Urinary bladder (tissue), 4 donors: Measurements from ENCODE around the gene PITPNM3. TPM values are rescaled to one million over a fixed set of nuclear protein-coding genes. Genes with fewer than 3 reads are reported as not detected.

Experiments used
- DNase-seq: peaks from one replicate; pipeline ENCODE4 v3.0.0-alpha.2; 2015; ENCODE audit errors: extremely low spot score
- H3K27ac ChIP-seq: one replicate; pipeline ENCODE4 v1.5.1; 2013; ENCODE audit warnings: low read depth, mild to moderate bottlenecking, moderate library complexity
- H3K36me3 ChIP-seq: one replicate; pipeline ENCODE4 v1.6.1; 2013; ENCODE audit warnings: mild to moderate bottlenecking, moderate library complexity; ENCODE audit not compliant: insufficient read depth
- H3K4me1 ChIP-seq: one replicate; pipeline ENCODE4 v1.6.1; 2013; ENCODE audit warnings: mild to moderate bottlenecking, moderate library complexity; ENCODE audit not compliant: insufficient read depth
- H3K4me3 ChIP-seq: one replicate; pipeline ENCODE4 v1.5.1; 2013; ENCODE audit warnings: low read depth, low read length
- WGBS: extraction: QIAGEN DNeasy Blood & Tissue Kit; methylation state at CpG from one replicate; pipeline ENCODE4 v1.1.7; 2013; 5-methylcytosine and 5-hydroxymethylcytosine counted together
- polyA plus RNA-seq: library from polyadenylated mRNA; stranded (reverse); fragments of 200-250 nt; gene quantifications from one replicate; pipeline ENCODE4 v1.2.3, GENCODE V29; 2013
- total RNA-seq: library from RNA; depleted of rRNA; stranded (reverse); fragments of >200 nt; gene quantifications from one replicate; pipeline ENCODE4 v1.2.3, GENCODE V29; 2014
- donor health status: healthy with polysubstance abuse.
- donor health status: healthy.

Gene PITPNM3
- total and polyA plus RNA-seq, 2 donors: 2.3 to 10.1 TPM

DNA sequence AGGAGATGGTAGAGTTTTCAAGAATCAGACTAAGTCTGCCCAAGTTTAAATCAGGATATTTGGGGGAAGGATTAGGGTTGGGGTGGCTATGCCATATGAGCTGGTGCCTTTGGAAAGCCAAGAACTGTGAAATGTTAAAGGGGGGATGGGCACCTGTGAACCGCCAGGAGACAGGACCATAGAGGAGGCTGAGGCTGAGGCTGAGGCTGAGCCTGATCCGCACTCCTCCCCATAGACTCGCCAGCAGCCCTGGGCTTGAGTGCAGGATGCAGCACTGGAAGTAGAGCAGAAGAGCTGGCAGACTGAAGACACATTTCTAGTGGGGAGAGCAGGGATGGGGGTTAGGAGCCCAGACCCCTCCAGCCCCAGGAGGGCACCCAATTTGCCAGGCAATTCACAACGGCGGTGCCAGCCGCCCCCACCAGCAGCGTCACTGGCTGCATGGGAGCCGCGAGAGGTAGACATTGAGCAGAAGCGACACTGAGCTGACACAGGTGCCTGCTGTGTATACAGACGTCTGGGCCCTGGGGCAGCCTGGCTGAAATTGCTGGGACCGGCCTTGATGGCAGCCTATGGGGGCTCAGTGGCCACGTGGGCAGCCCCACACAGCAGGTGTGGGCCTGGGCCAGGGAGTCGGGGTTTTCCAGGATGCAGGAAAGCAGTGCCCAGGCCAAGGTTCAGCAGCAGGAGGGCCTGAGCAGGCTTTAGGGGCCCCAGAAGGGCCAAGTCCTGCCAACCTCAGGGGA lies 102.9 kb downstream of the PITPNM3 start:
- Histone ChIP-seq H3K36me3 (no peaks in the 10 kb centered on the region), H3K4me1 (no peaks in the 10 kb centered on the region), H3K4me3 (no peak overlapping the region), H3K27ac (no peak overlapping the region)
- 69% methylated on average over 14 of the region's 14 CpGs for WGBS
- DNase-seq: no peak

DNA sequence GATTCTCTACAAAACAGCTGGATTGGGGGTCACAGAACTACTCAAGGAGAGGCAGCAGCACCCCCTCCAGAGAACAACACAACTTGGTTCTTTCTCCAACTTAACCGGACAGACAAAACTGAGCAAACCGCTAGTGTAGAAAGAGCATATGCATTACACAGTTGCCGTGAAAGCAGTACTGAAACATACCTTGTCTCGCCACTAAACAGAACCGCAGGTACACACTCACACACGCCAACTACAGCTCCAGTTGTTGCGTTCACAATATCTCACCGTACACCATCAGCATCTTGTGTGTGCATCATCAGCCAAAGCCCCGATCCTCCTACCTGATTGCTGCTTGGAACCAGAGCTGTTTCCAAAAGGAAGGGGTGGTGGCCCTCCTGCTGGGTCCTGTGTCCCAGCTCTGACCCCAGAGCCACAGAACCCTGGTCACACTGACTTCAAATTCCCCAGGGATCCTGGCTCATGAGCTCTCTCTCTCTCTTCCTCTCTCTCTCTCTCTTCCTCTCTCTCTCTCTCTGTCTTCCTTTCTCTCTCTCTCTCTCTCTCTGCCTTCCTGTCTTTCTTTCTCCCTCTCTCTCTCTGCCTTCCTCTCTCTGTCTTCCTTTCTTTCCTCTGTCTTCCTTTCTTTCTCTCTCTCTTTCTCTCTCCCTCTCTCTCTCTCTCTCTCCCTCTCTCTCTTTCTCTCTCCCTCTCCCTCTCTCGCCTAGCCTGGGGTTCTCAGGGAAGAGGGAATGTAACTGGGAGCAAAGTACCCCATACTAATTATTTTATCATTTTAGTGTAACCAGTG lies 103.7 kb downstream of the PITPNM3 start:
- Histone ChIP-seq H3K27ac (no peak overlapping the region), H3K4me3 (no peak overlapping the region), H3K4me1 (no peaks in the 10 kb centered on the region), H3K36me3 (no peaks in the 10 kb centered on the region)
- WGBS: 86% methylated on average over 10 of the region's 10 CpGs
- DNase-seq: no peak

DNA sequence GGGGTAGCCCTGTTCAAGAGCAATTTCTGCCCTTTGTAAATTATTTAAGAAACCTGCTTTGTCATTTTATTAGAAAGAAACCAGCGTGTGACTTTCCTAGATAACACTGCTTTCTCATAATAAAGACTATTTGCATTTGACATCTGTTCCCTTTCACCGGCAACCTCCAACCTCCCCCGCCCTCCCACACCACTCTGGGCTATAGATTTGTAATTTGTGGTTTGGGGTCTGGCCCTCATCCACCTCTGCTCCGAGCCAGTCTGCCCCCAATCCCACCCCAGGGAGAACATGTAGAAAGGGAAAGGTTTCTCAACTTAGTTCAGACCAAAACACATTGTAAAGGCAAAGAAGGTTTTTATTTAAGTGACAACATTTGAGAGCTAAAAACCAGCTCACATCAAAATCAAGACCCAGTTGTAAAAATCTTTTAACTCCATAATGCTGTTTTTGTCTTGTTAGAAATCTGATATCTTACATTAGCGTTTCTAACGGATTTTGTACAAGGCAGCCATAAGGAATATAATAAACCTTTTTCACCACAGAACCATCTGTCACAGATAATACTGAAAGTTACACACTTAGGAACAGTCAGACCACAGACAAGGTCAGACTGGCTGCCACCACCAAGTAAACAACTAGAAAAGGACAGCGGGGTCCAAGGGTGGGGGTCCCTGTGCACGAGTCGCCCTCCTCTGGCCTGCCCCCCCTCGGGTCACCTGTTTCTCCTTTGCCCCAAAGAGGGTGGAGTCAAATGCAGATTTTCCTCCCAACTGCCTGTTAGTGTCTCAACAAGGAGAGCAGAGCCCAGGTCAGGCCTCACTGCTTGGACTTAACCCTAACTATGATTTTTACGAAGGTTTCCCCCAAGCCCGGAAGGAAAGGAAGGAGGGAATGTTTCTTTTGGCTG lies 105.2 kb downstream of the PITPNM3 start:
- Histone ChIP-seq H3K4me1 (no peaks in the 10 kb centered on the region), H3K4me3 (no peak overlapping the region), H3K27ac (no peak overlapping the region), H3K36me3 (no peaks in the 10 kb centered on the region)
- 46% methylated on average over 12 of the region's 12 CpGs for WGBS
- DNase-seq: no peak

- Histone ChIP-seq H3K27ac (no peak overlapping the region), H3K4me3 (no peak overlapping the region), H3K36me3 (no peaks in the 10 kb centered on the region), H3K4me1 (no peaks in the 10 kb centered on the region)
- no peak for DNase-seq
- WGBS: 98% methylated on average over 6 of the region's 6 CpGs
Measured at GRCh38 chr17:6449307-6449706, 107.0 kb downstream of the PITPNM3 start.

DNA sequence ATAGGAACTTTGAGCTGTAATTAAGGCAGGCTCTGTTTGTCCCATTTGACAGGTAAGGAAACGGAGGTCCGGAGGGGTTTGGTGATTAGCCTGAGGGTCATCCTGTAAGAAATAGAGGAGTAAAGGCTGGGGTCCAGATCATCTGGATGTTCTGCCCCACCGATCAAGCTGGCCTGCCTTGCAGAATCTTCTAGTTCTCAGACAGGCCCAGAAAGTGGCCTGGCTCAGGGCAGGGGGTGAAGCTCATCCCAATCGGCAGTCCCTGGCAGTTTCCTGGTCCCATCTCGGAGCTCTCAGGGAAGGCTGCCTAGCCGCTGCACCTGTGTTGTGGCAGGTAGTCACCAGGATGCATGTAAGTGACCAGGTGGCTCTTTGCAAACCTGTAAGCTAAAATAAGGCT lies 107.9 kb downstream of the PITPNM3 start:
- H3K4me3 ChIP-seq: no peak overlapping the region
- DNase-seq: no peak

GRCh38 chr17:6446516-6447100 lies 109.7 kb downstream of the PITPNM3 start:
- DNase-seq: no peak
- WGBS: 89% methylated on average over 9 of the region's 9 CpGs
- Histone ChIP-seq H3K4me3 (no peak overlapping the region), H3K4me1 (no peaks in the 10 kb centered on the region), H3K36me3 (no peaks in the 10 kb centered on the region), H3K27ac (no peak overlapping the region)

More for the DNA sequence above, 107.9 kb downstream of the PITPNM3 start:
- Histone ChIP-seq H3K36me3 (no peaks in the 10 kb centered on the region), H3K4me1 (no peaks in the 10 kb centered on the region), H3K27ac (no peak overlapping the region)
- 95% methylated on average over 6 of the region's 6 CpGs for WGBS

DNA sequence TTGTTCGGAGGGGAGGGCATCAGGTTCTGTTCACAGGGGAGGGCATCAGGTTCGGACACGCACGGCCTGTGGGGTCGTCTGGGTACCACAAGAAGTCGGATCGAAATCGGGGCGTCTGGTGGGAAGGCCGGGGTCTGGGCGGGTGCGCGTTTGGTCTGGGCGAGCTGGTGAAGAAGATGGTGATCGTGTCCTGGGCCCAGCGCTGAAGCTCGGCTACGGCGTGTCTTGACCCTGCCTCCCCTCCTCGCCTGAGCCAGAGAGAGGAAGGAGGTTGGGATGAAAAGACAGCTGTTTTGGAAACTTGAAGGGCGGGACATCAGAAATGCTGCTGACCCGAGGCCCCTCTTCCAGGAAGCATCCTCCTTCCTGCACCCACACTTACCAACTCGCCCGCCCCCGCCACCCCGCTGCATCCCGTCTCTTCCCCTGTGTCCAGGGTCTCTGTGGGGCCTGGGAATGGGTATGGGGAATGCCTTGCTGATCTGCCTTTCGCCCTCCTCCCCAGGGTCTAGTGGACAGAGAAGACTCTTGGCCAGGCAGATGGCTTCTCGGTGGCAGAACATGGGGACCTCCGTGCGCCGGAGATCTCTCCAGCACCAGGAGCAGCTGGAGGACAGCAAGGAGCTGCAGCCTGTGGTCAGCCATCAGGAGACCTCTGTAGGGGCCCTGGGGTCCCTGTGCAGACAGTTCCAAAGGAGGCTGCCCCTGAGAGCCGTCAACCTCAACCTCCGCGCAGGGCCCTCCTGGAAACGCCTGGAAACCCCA lies 111.6 kb downstream of the PITPNM3 start:
- Histone ChIP-seq H3K4me1 (no peaks in the 10 kb centered on the region), H3K27ac (no peak overlapping the region), H3K4me3 (peak overlapping the region; percentile 36), H3K36me3 (no peaks in the 10 kb centered on the region)
- DNase-seq: no peak
- WGBS: 27% methylated on average over 36 of the region's 36 CpGs

- H3K4me3 ChIP-seq: peak within 1 kb of the TSS; percentile 36
- peak; percentile 85 for DNase-seq
- WGBS: under 1% methylated on average over 62 of the region's 62 CpGs
- H3K27ac ChIP-seq: no peak within 1 kb of the TSS
- no peaks in the 10 kb centered on the region for H3K4me1 ChIP-seq
- no peaks in the 10 kb centered on the region for H3K36me3 ChIP-seq
Measured at GRCh38 chr17:6443692-6444570, 112.4 kb downstream of the PITPNM3 start, which contains the start of gene PIMREG. TSS of gene PIMREG (plus strand) at chr17:6444455. CDS start at chr17:6445111, 656 bp downstream.

GRCh38 chr17:6442775-6443174 lies 113.6 kb downstream of the PITPNM3 start:
- H3K36me3 ChIP-seq: no peaks in the 10 kb centered on the region
- no peak overlapping the region for H3K4me3 ChIP-seq
- no peak for DNase-seq
- 64% methylated on average over 6 of the region's 6 CpGs for WGBS
- H3K4me1 ChIP-seq: no peaks in the 10 kb centered on the region
- H3K27ac ChIP-seq: no peak overlapping the region

DNA sequence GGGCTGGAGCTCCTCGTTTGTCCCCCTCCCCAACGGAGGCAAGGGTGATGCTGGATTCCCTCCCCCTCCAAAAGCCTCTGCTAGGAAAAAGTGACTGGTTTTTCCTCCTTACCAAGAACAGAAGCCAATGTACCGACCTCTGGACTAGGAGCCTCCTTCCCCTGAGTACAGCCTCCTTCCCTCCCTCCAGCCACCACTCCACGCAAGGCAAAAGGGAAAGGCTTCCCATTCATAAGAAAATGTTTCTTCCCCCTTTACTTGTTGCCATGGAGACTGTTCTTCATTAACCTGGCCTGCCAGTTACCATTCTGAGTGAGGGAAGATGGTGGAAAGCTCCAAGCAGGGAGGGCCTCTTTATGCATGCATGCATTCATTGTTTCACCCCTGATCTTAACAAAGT lies 116.4 kb downstream of the PITPNM3 start:
- no peaks in the 10 kb centered on the region for H3K4me1 ChIP-seq
- 34% methylated on average over 4 of the region's 4 CpGs for whole genome bisulfite sequencing

DNA sequence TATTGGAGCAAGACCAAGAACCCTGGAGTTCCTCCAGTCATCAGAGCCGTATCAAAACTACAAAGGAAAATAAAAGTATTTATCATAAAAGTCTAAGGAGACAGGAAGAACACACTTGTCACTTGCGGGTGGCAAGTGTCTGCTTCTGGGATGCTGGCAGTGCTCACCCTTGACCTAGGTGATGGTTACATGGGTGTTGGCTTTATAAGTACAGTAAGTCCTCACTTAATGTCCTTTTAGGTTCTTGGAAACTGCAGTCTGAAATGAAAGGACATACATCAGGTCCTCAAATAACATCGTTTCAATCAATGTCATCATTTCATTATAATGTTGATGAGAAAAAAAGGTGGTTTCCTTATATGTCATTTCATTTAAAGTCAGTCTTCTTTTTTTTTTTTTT lies 118.4 kb downstream of the PITPNM3 start:
- Histone ChIP-seq H3K36me3 (no peaks in the 10 kb centered on the region), H3K4me1 (no peaks in the 10 kb centered on the region), H3K4me3 (no peak overlapping the region), H3K27ac (no peak overlapping the region)
- DNase-seq: no peak
- 53% methylated on average over 3 of the region's 3 CpGs for WGBS

More for the DNA sequence above, 116.4 kb downstream of the PITPNM3 start:
- Histone ChIP-seq H3K27ac (no peak overlapping the region), H3K36me3 (no peaks in the 10 kb centered on the region), H3K4me3 (no peak overlapping the region)
- DNase-seq: no peak

- Histone ChIP-seq H3K27ac (no peak overlapping the region), H3K36me3 (no peaks in the 10 kb centered on the region), H3K4me1 (no peaks in the 10 kb centered on the region), H3K4me3 (no peak overlapping the region)
- WGBS: 14% methylated on average over 4 of the region's 4 CpGs
- DNase-seq: no peak
Measured at GRCh38 chr17:6437466-6437865, 118.9 kb downstream of the PITPNM3 start.
